HG02588 (cell line): Measurements from ENCODE around the gene TANGO2.

Source experiments
- ATAC-seq: cut with Tn5 transposase; IDR thresholded peaks from one replicate; pipeline ENCODE4 v1.9.1; 2021; ENCODE audit warnings: mild to moderate bottlenecking, moderate library complexity; ENCODE audit not compliant: unreplicated experiment

Gene TANGO2

GRCh38 chr22:20020533-20021195, at the start of gene TANGO2:
TANGO2 (plus strand) TSS chr22:20021110; CDS start chr22:20036799, 15,689 bp downstream.
- peak; percentile 77 for ATAC-seq

- ATAC-seq: no peak
Measured at GRCh38 chr22:19971276-19972124, 49.4 kb upstream of the TANGO2 start.

- ATAC-seq: no peak
Measured at GRCh38 chr22:19972251-19972650, 48.7 kb upstream of the TANGO2 start.

GRCh38 chr22:19972652-19973550, 48.0 kb upstream of the TANGO2 start:
- ATAC-seq: no peak

- ATAC-seq: no peak
Measured at GRCh38 chr22:19973551-19974267, 47.2 kb upstream of the TANGO2 start.

- no peak for ATAC-seq
Measured at GRCh38 chr22:19974268-19974861, 46.5 kb upstream of the TANGO2 start.

GRCh38 chr22:19974935-19975706, 45.8 kb upstream of the TANGO2 start:
- ATAC-seq: no peak

- ATAC-seq: no peak
Measured at GRCh38 chr22:19975707-19976035, 45.2 kb upstream of the TANGO2 start.

GRCh38 chr22:19976671-19977070, 44.2 kb upstream of the TANGO2 start:
- ATAC-seq: no peak

- ATAC-seq: no peak
Measured at GRCh38 chr22:19977296-19978243, 43.3 kb upstream of the TANGO2 start.

GRCh38 chr22:19978748-19979147, 42.2 kb upstream of the TANGO2 start:
- no peak for ATAC-seq

- no peak for ATAC-seq
Measured at GRCh38 chr22:19979712-19980493, 41.0 kb upstream of the TANGO2 start.

- no peak for ATAC-seq
Measured at GRCh38 chr22:19980766-19981165, 40.1 kb upstream of the TANGO2 start.

GRCh38 chr22:19981171-19981960, 39.5 kb upstream of the TANGO2 start:
- ATAC-seq: no peak

GRCh38 chr22:19981961-19982920, 38.7 kb upstream of the TANGO2 start:
- no peak for ATAC-seq
